Esophagus muscularis mucosa (tissue), 3 donors: ENCODE results near the gene DNAH17.

ENCODE experiments used
- POLR2A ChIP-seq: fragments of 450-650 bp; IDR thresholded peaks from one replicate; pipeline ENCODE4 v1.6.1; 2017; ENCODE audit warnings: antibody characterized with exemption, moderate library complexity, mild to moderate bottlenecking, low read depth
- POLR2AphosphoS5 ChIP-seq, 2 donors: sonication (generic); formaldehyde crosslinking; IDR thresholded peaks; one replicate each; pipeline ENCODE4 v1.6.1; 2017; ENCODE audit warnings: antibody characterized with exemption in 2 of 2
- TF ChIP-seq, protein P1 (sequence below), 3 experiments: fragments of 200-600 bp in 2 of 3; fragments of 450-650 bp in 1 of 3; sonication (generic) in 2 of 3; IDR thresholded peaks; one replicate each; pipeline ENCODE4 v1.5.1; 2017 to 2019; ENCODE audit warnings: antibody characterized with exemption in 3 of 3, mild to moderate bottlenecking in 2 of 3, moderate library complexity in 1 of 3

DNA sequence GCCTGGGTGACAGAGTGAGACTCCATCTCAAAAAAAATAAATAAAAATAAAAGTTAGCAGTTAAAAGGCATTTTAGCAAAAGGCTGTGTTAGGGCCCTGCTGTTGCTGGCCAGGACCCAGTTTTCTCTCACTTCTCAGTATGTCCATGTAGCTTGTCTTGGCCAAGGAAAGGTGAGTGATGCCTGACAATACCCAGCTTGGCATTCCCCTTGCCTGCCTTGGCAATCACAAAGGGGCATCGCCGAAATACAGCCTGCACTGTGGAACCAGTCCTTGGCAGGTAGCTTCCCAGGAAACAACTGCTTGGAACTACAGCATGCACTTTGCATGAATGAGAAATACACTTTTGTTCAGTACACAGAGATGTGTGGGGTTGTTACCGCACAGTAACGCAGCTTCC, 61.7 kb downstream of the DNAH17 start:
- TF ChIP-seq, protein P1, sequence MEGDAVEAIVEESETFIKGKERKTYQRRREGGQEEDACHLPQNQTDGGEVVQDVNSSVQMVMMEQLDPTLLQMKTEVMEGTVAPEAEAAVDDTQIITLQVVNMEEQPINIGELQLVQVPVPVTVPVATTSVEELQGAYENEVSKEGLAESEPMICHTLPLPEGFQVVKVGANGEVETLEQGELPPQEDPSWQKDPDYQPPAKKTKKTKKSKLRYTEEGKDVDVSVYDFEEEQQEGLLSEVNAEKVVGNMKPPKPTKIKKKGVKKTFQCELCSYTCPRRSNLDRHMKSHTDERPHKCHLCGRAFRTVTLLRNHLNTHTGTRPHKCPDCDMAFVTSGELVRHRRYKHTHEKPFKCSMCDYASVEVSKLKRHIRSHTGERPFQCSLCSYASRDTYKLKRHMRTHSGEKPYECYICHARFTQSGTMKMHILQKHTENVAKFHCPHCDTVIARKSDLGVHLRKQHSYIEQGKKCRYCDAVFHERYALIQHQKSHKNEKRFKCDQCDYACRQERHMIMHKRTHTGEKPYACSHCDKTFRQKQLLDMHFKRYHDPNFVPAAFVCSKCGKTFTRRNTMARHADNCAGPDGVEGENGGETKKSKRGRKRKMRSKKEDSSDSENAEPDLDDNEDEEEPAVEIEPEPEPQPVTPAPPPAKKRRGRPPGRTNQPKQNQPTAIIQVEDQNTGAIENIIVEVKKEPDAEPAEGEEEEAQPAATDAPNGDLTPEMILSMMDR (IDR thresholded peaks at IDR 0.05), result no peak
- TF ChIP-seq POLR2AphosphoS5 (IDR thresholded peaks at IDR 0.05) (no peak), POLR2A (no peak)
